KMS-11 (cell line): ENCODE results near the gene OSBPL3.

Source experiments
- H2AFZ ChIP-seq: fragments of 200-600 bp; sonication (generic); 2 replicates; pipeline ENCODE4 v1.6.1; 2016; ENCODE audit warnings: antibody characterized with exemption, mixed run types, low read depth
- H3K27ac ChIP-seq: fragments of 200-600 bp; sonication (generic); 2 replicates; pipeline ENCODE4 v1.6.1; 2016; ENCODE audit warnings: mild to moderate bottlenecking, mixed run types
- H3K27me3 ChIP-seq: fragments of 200-600 bp; sonication (generic); 2 replicates; pipeline ENCODE4 v1.6.1; 2017; ENCODE audit warnings: mild to moderate bottlenecking, low read depth, mixed run types, moderate library complexity; ENCODE audit not compliant: insufficient read depth
- H3K36me3 ChIP-seq: fragments of 200-600 bp; sonication (generic); 2 replicates; pipeline ENCODE4 v1.6.1; 2017; ENCODE audit warnings: mild to moderate bottlenecking, mixed run types; ENCODE audit not compliant: insufficient read depth
- H3K4me1 ChIP-seq: fragments of 200-600 bp; sonication (generic); 2 replicates; pipeline ENCODE4 v1.6.1; 2016; ENCODE audit warnings: mild to moderate bottlenecking, low read depth, mixed run types; ENCODE audit not compliant: poor library complexity, severe bottlenecking
- H3K4me2 ChIP-seq: fragments of 200-600 bp; sonication (generic); 2 replicates; pipeline ENCODE4 v1.7.0; 2016; ENCODE audit warnings: mild to moderate bottlenecking, mixed run types
- H3K4me3 ChIP-seq: fragments of 200-600 bp; sonication (generic); IDR thresholded peaks from 2 replicates; pipeline ENCODE4 v1.6.1; 2017; ENCODE audit warnings: low read depth, low read length, mixed read lengths; ENCODE audit not compliant: insufficient read depth
- H3K79me2 ChIP-seq: fragments of 200-600 bp; sonication (generic); 2 replicates; pipeline ENCODE4 v1.6.1; 2016; ENCODE audit warnings: low read depth, mixed run types; ENCODE audit not compliant: insufficient read depth
- H3K9ac ChIP-seq: fragments of 200-600 bp; sonication (generic); 2 replicates; pipeline ENCODE4 v1.6.1; 2016; ENCODE audit warnings: mild to moderate bottlenecking, mixed run types
- H4K20me1 ChIP-seq: fragments of 200-600 bp; sonication (generic); 2 replicates; pipeline ENCODE4 v1.6.1; 2016; ENCODE audit warnings: mild to moderate bottlenecking, mixed run types; ENCODE audit not compliant: insufficient read depth
- TF ChIP-seq, protein P1 (sequence below): fragments of 200-600 bp; sonication (generic); conservative IDR thresholded peaks from 2 replicates; pipeline ENCODE4 v1.6.1; 2017; ENCODE audit warnings: low read depth, mild to moderate bottlenecking, antibody characterized with exemption, low read length, moderate library complexity, mixed read lengths

Gene OSBPL3

GRCh38 chr7:24891311-24891735 lies 88.7 kb downstream of the OSBPL3 start:
- no peaks in the 10 kb centered on the region for H3K27me3 ChIP-seq
- H3K27ac ChIP-seq: no peak overlapping the region
- no peaks in the 10 kb centered on the region for H4K20me1 ChIP-seq
- H3K79me2 ChIP-seq: peaks cover 12% of the 10 kb centered on the region; the same call in 1 of the 2 replicates
- H3K4me2 ChIP-seq: no peak overlapping the region
- TF ChIP-seq, protein P1, sequence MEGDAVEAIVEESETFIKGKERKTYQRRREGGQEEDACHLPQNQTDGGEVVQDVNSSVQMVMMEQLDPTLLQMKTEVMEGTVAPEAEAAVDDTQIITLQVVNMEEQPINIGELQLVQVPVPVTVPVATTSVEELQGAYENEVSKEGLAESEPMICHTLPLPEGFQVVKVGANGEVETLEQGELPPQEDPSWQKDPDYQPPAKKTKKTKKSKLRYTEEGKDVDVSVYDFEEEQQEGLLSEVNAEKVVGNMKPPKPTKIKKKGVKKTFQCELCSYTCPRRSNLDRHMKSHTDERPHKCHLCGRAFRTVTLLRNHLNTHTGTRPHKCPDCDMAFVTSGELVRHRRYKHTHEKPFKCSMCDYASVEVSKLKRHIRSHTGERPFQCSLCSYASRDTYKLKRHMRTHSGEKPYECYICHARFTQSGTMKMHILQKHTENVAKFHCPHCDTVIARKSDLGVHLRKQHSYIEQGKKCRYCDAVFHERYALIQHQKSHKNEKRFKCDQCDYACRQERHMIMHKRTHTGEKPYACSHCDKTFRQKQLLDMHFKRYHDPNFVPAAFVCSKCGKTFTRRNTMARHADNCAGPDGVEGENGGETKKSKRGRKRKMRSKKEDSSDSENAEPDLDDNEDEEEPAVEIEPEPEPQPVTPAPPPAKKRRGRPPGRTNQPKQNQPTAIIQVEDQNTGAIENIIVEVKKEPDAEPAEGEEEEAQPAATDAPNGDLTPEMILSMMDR: no peak
- H2AFZ ChIP-seq: no peak overlapping the region
- no peak overlapping the region for H3K9ac ChIP-seq
- H3K4me1 ChIP-seq: peaks cover 41% of the 10 kb centered on the region
- H3K36me3 ChIP-seq: no peaks in the 10 kb centered on the region
- H3K4me3 ChIP-seq: no peak overlapping the region

DNA sequence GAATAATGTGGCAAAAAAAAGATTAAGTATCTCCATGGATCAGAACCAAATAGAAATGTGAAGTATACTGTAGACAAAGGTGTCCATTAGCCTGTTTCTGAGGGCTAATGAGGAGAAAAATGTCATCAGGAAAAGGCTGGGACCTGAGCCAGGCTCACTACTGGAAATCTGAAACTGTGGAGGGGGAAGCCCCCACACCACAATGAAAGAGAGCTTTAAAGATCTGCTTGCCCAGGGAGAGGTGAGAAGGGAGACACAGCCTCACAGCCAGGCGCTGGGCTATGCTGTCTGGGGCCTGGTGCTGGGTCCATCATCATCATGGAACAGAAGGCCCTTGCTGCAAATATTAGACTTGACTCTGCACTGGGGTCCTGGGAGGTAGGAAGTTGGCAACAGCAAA lies 90.4 kb downstream of the OSBPL3 start:
- 0 out of 2 replicates have a peak, but pooled peaks cover 6% of the 10 kb centered on the region for H3K79me2 ChIP-seq
- TF ChIP-seq, protein P1: no peak

GRCh38 chr7:24888653-24889052 lies 91.3 kb downstream of the OSBPL3 start:
- Histone ChIP-seq H3K4me1 (peaks cover 30% of the 10 kb centered on the region), H3K4me2 (no peak overlapping the region), H4K20me1 (no peaks in the 10 kb centered on the region), H2AFZ (no peak overlapping the region), H3K27ac (no peak overlapping the region), H3K4me3 (no peak overlapping the region), H3K27me3 (no peaks in the 10 kb centered on the region), H3K36me3 (no peaks in the 10 kb centered on the region), H3K9ac (no peak overlapping the region), H3K79me2 (0 out of 2 replicates have a peak, but pooled peaks cover 6% of the 10 kb centered on the region)
- TF ChIP-seq, protein P1: no peak

More for the DNA sequence above, 90.4 kb downstream of the OSBPL3 start:
- no peak overlapping the region for H3K4me2 ChIP-seq
- H3K27ac ChIP-seq: no peak overlapping the region
- H3K9ac ChIP-seq: no peak overlapping the region
- no peaks in the 10 kb centered on the region for H3K27me3 ChIP-seq
- no peaks in the 10 kb centered on the region for H3K36me3 ChIP-seq
- H2AFZ ChIP-seq: no peak overlapping the region
- no peaks in the 10 kb centered on the region for H4K20me1 ChIP-seq
- H3K4me1 ChIP-seq: peaks cover 32% of the 10 kb centered on the region
- no peak overlapping the region for H3K4me3 ChIP-seq

DNA sequence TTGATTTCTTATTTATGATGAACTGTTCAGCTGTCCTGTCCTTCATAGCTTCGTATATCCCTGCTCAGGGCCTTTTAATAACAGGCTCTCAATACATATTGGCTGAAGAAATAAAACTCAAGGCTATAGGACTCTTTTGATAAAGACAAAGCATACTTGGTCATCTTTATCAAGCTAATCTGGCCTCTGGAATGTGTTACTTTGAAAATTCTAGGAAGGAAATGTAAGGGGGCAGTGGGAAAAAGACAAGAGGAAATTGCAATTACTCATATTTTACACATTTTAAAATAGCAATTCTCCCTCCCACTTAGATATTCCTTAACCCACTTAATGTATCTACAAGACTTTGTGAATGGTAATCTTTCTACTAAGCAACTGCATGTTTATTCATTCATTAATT lies 94.3 kb downstream of the OSBPL3 start:
- Histone ChIP-seq H3K4me3 (no peak overlapping the region), H3K9ac (no peak overlapping the region), H4K20me1 (no peaks in the 10 kb centered on the region), H3K36me3 (no peaks in the 10 kb centered on the region), H2AFZ (no peak overlapping the region), H3K27me3 (no peaks in the 10 kb centered on the region), H3K79me2 (no peaks in the 10 kb centered on the region), H3K4me2 (no peak overlapping the region), H3K4me1 (peaks cover 30% of the 10 kb centered on the region), H3K27ac (no peak overlapping the region)
- TF ChIP-seq, protein P1: no peak
